ENCODE results near the gene STXBP6.

Gene STXBP6

DNA sequence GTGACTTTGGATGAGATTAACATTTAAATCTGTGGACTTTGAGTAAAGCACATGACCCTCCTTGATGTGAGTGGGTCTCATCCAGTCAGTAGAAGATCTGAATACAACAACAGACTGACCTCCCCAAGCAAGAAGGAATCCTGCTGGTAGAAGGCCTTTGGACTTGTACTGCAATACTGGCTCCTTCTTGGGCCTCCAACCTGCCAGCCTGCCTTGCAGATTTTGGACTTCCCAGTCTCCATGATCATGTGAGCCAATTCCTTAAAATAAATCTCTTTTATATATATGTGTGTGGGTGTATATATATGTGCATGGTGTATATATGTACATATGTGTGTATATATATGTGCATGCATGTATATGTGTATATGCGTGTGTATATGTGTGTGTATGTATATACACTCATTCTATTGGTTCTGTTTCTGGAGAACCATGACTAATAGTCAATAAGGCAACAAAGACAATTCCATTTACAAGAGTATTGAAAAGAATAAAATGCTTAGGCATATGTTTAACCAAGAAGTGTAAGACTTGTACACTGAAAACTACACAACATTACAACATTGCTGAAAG, 183.8 kb downstream of the STXBP6 start:
- no peak for DNase-seq (ENCODE audit: extremely low read depth in 1 of 2, low read depth in 1 of 2)

DNA sequence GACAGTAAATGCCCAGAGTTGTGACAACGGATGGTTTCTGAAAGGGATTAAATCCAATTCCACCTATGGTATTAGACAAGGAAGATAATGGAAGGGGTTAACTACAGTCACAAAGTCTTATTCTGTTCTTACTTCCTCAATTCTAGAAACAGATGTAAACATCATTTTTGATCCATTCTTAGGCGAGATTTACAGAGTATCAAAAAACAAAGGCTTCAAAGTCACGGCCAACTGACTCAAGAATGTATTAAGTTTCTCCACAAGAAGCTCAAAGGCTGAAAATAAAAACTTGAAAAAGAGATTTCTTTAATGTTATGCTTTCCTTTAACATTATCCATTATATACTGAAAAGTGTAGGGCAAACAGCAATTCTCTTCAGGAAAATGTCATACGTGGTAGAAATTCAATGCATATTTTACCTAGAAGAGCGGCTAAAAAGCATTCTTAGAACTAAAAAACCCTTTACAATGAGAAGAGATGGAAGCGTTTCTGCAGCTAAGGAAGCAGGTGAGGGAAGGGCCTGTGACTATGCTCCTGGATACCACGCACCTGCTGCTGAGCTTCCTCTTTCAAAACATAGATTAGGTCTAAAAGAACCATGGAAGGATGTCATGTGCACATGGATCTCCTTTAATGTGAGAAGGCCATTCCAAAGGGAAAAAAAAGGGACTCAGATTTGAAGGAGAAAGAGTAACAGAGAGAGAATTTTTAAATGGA, 185.8 kb downstream of the STXBP6 start:
- no peak for DNase-seq (ENCODE audit: extremely low read depth in 1 of 2, low read depth in 1 of 2)

DNA sequence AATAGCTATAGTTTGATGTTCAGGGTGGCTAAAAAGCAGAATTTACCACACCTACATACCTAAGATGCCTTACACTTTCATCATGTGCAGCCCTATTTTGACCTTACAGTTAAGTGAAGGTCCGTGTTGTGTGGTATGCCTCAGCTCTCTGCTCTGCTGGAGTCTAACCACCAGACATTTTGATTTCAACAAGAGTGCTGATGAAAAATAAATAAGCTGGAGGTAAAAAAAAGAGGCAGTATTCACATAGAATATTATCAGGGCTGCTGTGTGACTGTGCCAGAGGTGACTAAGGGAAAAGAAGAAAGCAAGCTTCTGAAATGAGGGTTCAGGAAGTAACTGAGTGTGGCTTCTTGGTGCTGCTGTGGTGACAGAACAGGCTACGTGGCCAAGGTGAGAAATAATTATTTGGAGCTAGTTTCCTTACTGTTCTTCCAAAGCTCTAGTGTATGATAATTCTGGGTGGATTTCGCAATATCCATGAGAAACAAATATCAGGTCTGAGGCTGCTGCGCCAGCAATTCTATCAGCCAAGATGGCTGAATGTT, 188.8 kb downstream of the STXBP6 start:
- no peak for DNase-seq (ENCODE audit: extremely low read depth in 1 of 2, low read depth in 1 of 2)

DNA sequence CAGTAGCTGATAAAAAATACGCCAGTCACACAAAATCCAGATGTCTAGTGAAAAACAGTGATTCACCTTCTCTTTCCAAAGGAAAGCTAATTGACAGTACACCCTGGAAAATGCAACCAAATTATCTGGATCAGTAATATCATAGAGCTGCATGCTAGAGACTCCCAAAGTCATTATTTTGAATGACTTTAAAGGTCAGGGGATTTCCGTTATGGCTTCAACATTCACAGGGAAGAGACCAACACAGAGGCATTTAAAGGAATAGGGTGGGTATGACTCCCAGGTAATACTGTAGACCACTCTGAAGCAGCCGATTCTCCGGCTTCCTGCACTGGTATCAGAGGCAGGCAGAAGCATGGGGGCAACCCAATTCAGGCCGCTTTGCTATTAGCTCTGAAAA, 190.4 kb downstream of the STXBP6 start:
- DNase-seq (ENCODE audit: extremely low read depth in 1 of 2, low read depth in 1 of 2) = no peak

DNA sequence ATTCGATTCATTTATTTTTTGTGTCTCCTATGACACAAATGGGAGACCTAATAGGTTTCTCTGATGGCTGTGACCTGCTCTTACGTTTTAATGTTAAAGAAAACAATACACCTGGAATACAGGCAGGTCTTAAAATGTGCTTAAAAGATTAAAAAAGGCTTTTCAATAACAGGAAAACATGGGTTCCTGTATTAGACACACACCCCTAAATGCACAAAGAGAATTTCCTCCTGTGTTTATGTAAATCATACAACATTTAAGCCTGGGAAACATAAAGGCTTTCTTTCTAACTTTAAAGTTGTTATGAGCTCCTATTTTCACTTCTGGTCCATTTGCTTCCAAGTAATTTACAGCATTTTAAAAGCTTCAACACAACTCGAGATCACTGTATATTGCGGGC, 191.3 kb downstream of the STXBP6 start:
- no peak for DNase-seq (ENCODE audit: extremely low read depth in 1 of 2, low read depth in 1 of 2)

DNA sequence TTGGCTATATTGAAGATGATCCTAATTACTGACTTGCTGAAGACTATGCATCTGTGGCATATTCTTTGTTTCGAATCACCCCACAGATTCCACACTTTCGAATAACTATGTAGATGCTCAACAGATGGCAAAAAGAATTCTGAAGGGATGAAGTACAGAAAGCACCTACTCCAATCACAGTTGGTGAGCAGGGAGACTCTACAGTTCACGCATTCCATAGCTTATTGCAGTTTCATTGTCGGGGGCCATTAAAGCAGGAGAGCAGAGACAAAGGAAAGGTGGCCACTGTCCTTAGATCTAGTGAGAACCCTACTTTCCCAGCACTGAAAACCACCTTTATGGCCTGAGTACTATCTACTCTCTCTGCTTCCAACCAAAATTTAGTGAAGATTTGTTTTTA, 191.9 kb downstream of the STXBP6 start:
- DNase-seq (ENCODE audit: extremely low read depth in 1 of 2, low read depth in 1 of 2) = no peak

DNA sequence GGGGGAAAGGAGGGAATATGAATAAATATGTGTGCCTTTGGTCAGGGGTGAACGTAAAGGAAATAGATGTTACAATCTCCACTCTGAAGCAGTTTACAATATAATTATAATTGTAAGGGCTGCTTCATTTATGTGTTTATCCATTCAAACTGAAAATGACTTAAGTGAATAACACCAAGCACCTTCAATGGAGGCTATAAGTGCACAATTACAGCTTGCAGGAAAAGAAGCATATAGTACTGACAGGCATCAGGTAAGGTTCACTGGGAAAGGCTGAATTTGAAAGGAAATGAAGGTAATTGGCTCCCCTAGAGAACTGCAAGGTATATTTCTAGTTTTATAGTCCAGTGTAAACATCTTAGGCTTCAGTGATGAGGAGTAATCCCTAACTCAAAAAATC, 192.7 kb downstream of the STXBP6 start:
- DNase-seq (ENCODE audit: extremely low read depth in 1 of 2, low read depth in 1 of 2) = no peak

DNA sequence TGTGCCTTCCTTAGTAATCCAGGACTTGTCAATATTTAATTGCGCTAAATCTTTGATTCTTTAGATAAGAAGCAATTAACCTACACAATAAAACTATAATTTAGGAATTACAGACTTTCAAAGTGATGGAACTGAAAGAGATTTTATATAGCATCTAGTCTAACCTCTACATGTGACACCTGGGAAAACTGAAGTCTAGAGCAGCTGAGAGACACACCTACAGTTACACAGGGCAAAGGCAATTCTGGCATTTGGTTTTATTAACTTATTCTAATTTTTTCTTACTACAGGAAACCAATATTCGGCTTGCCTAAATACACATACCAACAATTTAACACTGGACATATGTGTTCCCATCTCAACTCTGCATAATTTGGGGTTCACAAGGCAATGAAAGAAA, 196.5 kb downstream of the STXBP6 start:
- DNase-seq (ENCODE audit: extremely low read depth in 1 of 2, low read depth in 1 of 2) = no peak

DNA sequence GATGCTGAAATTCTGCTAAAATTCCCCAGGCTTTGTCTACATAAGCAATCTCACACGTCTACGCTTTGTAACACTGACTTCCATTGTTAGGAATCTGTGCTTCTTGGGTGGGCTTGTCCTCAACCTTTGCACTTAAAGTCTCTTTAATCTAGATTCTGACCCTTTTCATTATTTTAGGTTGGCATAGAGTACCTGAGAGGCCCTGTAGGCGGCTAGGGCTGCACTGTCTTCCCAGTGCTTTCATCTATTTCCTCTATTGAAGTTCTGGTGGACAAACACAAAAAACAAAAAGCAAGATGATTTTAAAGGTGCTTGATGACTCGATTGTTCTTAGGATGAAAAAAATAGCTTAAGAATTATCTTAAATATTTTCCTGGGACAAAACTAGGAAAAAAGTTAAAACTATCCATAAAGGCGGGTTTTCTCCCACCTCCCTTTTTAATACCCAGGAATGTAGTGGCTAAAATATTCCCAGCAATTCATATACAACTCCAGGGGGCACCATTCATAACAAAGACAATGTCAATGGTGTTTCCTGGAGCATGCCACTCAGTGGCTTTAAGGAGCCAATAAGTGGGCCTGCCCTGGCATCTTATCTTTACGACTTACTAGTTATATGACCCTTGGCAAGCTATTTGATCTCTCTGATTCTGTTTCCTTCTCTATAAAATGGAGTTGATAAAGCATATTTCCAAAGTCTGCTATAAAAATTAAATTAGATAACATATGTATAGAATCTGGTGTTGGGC, 197.5 kb downstream of the STXBP6 start:
- DNase-seq (ENCODE audit: extremely low read depth in 1 of 2, low read depth in 1 of 2) = no peak

DNA sequence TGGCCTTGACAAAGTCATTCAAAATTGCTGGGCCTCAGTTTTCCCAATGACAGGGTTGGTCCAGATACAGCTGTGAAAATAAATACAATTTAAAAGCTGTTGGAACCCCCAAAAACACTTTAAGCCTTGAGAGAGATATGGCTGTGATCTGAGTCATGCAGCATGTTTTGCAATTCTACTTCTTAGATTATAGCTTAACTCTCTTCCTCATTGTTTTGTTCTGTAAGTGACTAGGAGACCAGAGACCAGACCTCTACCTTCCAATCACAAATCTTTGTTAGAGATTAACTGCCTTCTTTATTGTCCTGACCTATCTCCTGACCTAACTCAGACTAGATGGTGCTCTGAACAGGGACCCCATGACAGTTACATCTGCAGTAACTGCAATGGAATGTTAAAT, 198.1 kb downstream of the STXBP6 start:
- DNase-seq (ENCODE audit: extremely low read depth in 1 of 2, low read depth in 1 of 2) = no peak

DNA sequence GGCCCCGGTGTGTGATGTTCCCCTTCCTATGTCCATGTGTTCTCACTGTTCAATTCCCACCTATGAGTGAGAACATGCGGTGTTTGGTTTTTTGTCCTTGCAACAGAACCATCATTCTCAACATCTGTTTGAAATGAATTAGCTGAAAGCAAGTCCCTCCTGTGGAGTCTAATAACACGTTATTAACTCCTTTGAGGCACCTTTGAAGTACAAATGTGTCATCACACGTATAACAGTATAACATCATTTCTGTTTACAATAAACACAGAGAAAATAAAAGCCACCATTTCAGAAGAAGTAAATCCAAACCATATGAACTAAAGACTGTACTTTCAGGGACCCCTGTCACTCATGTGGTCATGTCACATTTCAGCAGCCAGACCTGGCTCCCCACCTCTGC, 198.5 kb downstream of the STXBP6 start:
- no peak for DNase-seq (ENCODE audit: extremely low read depth in 1 of 2, low read depth in 1 of 2)

DNA sequence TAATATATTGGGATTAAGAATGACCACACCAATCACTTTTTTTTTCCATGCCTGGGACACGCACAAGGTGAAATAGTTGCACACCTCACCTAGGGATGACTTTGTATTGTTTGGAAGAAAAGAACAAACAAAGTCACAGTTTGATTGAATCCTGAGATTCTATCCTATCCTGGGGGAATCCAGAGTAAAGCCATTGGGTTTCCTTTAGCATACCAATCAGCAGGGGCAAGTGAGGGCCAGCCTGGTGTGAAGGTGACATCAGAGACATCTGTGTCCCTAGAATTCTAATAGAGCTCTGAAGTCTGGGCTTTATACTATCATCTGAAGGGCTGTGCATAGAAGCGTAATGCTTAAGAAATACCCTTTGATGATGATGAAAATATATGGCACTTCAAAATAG, 199.9 kb downstream of the STXBP6 start:
- no peak for DNase-seq (ENCODE audit: extremely low read depth in 1 of 2, low read depth in 1 of 2)

DNA sequence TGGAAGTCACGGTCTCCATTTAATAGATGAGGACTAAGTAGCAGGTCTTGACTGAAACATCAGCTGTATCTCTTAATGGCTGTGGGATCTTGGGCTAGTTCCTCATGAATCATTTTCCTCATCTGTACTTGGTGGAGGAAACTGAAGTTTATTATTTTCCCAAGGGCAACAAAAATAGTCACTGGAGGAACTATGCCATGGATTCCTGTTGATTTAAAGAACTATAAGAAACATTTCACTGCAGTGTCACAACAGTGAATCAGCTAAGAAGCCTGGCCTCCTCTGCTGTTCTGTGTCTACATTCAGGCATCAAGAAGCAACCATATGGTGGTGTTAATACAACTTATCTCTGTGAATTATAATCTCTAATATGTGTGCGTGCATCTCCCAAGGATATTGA, 200.5 kb downstream of the STXBP6 start:
- DNase-seq (ENCODE audit: extremely low read depth in 1 of 2, low read depth in 1 of 2) = no peak

DNA sequence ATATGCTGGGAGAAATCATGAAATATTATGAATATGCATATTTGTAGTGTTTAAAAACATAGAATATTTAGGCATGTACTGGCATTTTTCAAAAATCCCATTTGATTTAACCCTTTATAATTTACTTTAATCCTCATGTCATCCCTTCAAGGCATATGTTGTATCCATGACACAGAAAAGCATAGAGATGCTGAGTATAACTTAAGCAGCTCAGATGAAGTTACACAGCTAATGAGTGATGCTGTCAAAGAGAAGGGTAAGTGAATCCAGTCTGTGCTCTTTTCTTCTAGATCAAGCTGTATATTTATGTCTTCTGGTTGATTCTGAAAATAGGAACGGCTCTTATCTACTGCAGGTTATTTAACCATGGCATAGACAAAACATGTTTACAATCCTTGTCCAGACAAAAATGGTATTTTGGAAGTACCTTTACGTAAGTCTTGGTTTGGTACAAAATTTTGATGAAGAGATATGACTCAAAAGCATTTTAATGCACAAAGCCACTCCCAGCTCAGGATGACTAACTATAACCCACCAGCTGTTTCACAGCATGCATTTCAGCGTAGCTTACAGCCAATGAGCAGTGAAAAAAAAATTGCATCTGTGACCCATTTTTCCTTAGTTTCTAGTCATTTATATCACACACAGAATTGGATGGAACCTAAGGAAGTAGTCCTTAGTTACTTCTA, 201.7 kb downstream of the STXBP6 start:
- DNase-seq (ENCODE audit: extremely low read depth in 1 of 2, low read depth in 1 of 2) = no peak

DNA sequence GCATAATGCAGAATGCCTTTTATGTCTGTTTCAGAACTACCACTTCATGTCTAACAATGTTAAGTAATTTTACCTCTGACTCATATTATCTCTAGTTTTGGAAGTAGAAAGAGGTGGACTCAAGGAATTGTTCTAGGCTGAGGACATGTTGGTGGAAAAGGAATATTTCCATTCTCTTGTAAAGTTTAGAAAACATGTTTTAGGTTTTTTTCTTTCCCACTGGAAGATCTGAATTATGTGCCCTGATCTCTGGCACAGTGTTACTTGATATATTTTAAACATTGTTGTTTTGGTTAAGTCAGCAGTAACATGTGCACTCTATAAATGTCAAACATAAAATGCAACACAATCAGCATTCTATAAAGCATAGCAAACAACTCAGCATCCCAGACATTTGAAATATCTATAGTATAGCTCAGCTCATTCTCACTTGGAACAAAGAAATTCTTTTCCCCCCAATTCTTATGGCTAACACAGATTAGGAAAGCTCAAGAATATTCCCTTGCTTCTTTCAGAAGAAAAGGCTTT, 202.3 kb downstream of the STXBP6 start:
- no peak for DNase-seq (ENCODE audit: extremely low read depth in 1 of 2, low read depth in 1 of 2)

DNA sequence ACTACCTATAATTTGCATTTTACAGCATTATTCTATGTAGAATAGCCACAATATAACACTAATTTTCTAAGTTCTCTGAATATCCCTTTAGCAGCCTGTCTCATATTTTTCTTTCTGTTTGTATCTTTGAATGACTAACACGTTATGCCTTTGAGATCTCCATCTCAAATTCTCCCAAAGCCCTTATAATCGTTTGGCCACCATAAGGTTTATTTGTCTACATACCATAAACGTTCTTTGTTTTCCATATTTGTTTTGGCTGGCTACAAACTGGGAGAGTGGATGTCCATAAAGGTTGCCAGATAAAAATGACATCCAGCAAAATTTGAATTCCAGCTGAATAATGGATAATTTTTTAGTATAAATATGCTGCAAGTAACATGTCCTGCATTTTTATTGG, 203.7 kb downstream of the STXBP6 start:
- no peak for DNase-seq (ENCODE audit: extremely low read depth in 1 of 2, low read depth in 1 of 2)

DNA sequence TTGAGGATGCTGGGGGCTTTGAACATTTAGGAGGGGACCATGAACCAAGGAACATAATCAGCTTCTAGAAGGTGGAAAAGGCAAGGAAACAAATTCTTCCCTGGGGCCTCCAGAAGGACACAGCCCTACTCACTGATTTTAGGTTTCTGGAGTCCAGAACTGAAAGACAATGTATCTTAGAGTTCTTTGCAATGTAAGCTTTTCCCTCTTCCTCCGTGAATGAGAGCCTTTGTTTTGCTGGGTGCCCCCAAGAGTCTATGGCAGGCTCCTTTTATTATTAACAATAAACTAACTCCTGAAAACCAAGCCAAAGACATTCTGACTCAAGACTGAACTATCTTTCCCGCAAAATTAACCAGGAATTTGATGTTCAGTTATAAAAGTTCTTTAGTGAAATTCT, 204.1 kb downstream of the STXBP6 start:
- DNase-seq (ENCODE audit: extremely low read depth in 1 of 2, low read depth in 1 of 2) = no peak

DNA sequence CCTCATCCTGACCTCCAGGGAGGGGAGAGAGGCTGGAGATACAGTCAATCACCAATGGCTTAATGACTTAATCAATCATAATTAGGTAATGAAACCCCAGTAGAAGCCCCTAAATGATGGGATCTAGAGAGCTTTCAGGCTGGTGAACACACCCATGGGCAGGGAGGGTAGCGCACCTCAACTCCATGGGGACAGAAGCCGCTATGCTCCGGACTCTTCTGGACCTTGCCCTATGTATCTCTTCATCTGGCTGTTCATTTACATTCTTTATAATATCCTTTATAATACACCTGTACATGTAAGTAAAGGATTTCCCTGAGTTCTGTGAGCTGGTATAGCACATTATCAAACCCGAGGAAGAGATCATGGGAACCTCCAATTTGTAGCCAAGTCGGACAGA, 205.9 kb downstream of the STXBP6 start:
- DNase-seq (ENCODE audit: extremely low read depth in 1 of 2, low read depth in 1 of 2) = no peak

DNA sequence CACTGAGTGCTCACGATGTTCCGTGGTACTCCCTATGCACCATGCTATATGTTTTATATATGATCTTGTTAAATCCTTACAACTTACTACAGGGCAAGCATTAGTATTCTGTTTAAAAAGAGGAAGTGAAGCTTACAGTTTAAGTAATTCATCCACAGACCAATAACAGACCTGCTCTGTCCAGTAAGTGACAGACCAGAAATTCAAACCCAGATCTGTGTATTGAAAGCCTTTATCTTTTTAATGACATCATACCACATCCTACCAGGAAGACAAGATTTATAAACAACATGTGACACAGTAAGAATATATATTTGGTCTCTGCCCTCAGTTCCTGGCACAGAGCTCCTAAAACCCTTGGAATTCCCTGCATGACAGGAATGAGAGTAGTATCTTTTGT, 206.5 kb downstream of the STXBP6 start:
- DNase-seq (ENCODE audit: extremely low read depth in 1 of 2, low read depth in 1 of 2) = no peak

DNA sequence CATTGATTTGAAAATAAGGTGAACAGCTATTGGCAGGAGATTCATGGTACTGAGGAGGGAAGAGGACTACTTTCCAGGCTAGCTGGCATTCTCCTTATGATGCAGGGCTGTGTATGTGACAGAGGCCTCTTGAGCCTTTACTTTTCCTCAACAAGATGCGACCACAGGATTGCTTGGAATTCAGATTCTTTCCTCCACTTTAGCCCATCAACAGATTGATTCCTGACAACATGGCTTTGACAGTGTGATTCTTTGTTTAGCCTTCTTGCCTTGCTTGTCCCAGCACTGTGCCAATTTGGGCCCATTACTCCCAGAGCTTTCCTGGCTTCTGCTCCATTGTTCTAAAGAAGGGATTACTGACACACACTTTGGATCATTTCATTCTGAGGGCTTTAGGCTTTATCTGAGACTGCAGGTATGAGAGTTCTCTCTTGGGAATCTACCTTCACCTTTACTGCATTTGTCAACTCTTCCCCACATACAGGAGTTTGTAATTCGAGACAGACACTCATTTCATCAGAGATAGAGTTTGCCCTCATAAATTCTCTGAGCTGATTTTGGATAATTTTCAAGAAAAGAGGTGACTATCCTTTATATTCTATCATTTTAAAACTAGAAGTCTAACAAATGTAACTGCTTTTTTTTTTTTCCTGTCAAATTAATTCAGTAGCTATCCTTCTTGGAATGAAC, 209.6 kb downstream of the STXBP6 start:
- DNase-seq (ENCODE audit: extremely low read depth in 1 of 2, low read depth in 1 of 2) = no peak

All from activated CD8-positive, alpha-beta memory T cell treated with anti-CD3 and anti-CD28 coated beads for 1 hour (primary cell).